HEK293T (cell line): Measurements from ENCODE around the gene MEGF6.

Experiments used
- ARNT ChIP-seq: fragments of 450-650 bp; IDR thresholded peaks from 2 replicates; pipeline ENCODE4 v1.6.1; 2017; ENCODE audit warnings: mild to moderate bottlenecking
- BHLHE40 ChIP-seq: fragments of 450-650 bp; IDR thresholded peaks from 2 replicates; pipeline ENCODE4 v1.6.1; 2016; ENCODE audit warnings: mild to moderate bottlenecking, moderate library complexity, borderline replicate concordance
- HDGF ChIP-seq: fragments of 450-650 bp; IDR thresholded peaks from 2 replicates; pipeline ENCODE4 v1.6.1; 2017; ENCODE audit warnings: antibody characterized with exemption, borderline replicate concordance
- PKNOX1 ChIP-seq: fragments of 450-650 bp; IDR thresholded peaks from 2 replicates; pipeline ENCODE4 v1.6.1; 2016

DNA sequence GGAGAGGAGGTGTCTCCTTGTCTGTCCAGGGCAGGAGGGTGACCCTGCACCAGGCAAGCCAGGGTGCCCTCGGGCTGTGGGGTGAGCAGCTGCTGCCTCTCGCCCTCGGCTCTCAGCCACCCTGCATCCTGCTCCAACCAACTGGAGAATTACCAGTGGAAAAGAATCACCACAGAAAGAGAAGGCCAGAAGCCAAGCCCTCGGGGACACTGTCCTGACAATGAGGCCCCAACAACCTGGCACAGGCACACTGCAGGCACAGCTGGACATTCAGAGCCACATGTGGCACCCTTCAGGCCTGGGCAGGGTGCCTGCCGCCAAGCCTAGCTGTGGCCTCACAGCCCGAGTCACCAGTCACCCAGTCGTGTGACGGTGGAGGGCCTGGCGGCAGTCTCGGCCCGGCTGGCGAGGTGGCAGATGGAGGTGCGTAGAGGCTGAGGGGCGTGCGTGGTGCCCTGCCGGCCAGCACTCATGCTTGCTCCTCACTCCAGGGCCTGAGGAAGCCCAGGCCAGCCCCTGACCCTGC is 12.0 kb downstream of the MEGF6 start:
- TF ChIP-seq PKNOX1 (no peak), ARNT (no peak), HDGF (no peak), BHLHE40 (no peak)
